ENCODE measurements around the gene BUD31.

- no peak for TF ChIP-seq CTCF (IDR thresholded peaks at IDR 0.05; ENCODE audit: insufficient read depth, low read depth, low read length)
- no peak for TF ChIP-seq EZH2 (IDR thresholded peaks at IDR 0.05; ENCODE audit: insufficient read depth, low read length)
Observed at GRCh38 chr7:99366646-99367045, 42.1 kb upstream of the BUD31 start.

Measured in astrocyte (in vitro differentiated cells and primary cell).